NCI-H524 (cell line): ENCODE data around the gene KRTAP10-2.
A peak's percentile ranks its signal among the peaks of the same experiment; 100 is the strongest.

Source experiments
- DNase-seq, 2 experiments: peaks; one replicate each; lab custom pipeline; 2025; lab: John Stamatoyannopoulos, UW

The KRTAP10-2 gene

GRCh38 chr21:44539991-44540666, 11.2 kb downstream of the KRTAP10-2 start, which contains the start of gene KRTAP10-1:
Gene KRTAP10-1, minus strand, starts transcription at chr21:44540195. Its CDS starts 45 bp downstream, at chr21:44540150.
- no peak for DNase-seq

- DNase-seq, result no peak
Measured at GRCh38 chr21:44539046-44539445, 12.3 kb downstream of the KRTAP10-2 start.

- no peak for DNase-seq
Measured at GRCh38 chr21:44537930-44538911, 13.1 kb downstream of the KRTAP10-2 start.

- no peak for DNase-seq
Measured at GRCh38 chr21:44535963-44536362, 15.3 kb downstream of the KRTAP10-2 start.

DNA sequence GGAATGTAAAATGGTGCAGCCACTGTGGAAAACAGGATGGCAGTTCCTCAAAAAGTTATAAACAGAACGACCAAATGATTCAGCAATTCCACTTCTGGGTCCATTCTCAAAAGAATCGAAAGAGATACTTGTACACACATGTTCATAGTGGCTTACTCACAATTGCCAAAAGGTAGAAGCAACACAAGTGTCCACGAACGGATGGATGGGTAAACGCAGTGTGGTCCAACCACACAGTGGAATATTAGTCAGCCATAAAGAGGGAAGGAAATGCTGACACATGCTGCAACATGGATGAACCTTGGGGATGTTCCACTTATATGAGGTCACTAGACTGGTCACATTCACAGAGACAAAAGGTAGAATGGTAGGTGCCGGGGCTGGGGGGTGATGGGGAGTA, 16.6 kb downstream of the KRTAP10-2 start:
- no peak for DNase-seq

GRCh38 chr21:44533891-44534627, 17.2 kb downstream of the KRTAP10-2 start:
- no peak for DNase-seq

GRCh38 chr21:44533121-44533890, 18.0 kb downstream of the KRTAP10-2 start:
- no peak for DNase-seq

DNA sequence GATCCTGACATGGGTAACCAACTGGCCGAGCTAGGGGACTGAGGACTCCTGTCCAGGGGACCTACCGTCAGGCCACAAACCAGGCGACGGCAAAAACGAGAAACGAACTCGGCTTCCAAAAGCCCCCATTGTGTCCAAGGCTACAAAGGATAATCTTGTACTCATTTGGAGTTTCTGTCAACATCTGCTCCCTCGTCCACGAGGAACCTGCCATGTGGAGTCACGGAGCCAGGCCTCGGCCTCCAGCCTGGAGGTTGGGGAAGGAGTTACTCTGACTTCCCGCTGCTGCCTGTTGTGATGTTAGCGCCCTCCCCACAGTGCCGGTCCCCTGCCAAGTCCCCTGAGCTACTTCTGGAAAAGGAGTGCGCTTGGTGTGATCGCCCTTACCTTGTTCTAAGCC, 18.6 kb downstream of the KRTAP10-2 start:
- peak in 1 of 2 experiments; percentile 58 for DNase-seq

GRCh38 chr21:44531606-44532564, 19.4 kb downstream of the KRTAP10-2 start:
- DNase-seq, result peak; percentile 74 to 87

DNA sequence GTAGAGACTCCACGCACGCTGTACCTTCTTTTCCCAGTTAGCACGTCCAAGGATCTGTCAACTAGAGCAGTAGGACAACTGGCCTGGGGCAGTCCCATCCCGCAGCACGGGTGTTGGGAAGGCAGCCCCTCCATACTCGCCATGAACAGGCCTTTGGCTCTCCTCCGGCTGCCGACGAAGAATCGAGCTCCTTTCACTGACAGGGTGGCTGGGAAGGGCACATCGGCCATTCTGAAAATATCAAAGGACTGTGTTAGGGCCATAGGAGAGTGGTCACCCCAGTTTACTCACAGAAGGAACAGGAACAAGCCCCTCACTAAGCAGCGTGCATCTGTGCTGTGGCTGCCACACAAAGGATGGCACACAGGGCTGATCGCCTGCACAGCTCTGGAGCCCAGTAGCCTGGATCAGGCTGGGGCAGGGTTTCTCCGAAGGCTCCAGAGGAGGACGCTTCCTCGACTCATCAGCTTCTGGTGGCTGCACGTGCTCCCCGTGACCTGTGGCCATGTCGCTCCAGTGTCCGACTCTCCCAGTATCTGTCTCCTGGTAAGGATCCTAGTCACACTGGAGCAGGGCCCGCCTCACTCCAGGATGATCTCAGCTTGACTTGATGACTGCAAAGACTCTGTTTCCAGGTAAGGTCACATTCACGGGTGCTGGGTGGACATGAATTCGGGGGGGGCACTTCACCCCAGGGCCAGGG, 20.3 kb downstream of the KRTAP10-2 start:
- DNase-seq, result no peak

DNA sequence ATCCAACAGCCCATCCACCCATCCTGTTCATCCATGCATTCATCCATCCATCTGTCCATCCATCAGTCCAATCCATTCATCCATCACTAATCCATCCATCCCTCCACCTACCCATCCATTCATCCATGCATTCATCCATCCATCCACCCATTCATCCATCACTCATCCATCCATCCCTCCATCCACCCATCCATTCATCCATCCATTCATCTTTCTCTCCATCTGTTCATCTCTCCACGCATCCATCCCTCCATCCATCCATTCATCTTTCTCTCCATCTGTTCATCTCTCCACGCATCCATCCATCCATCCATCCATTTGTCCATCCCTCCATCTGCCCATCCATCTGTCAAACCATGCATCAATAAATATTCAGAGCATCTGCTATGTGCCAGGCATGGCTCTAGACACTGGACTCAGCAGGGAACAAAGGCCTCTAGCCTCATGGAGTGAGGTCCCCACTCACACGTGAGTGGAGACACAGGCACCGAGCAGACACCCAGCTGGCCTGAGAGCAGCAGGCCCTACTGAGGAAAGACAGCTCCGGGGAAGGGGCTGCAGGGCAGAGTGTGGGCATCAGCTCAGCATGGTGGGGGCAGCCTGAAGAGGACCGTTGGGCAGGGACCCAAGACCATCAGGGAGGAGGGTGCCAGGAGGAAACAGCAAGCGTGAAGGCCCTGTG, 20.9 kb downstream of the KRTAP10-2 start:
- DNase-seq, result peak in 1 of 2 experiments; percentile 71

DNA sequence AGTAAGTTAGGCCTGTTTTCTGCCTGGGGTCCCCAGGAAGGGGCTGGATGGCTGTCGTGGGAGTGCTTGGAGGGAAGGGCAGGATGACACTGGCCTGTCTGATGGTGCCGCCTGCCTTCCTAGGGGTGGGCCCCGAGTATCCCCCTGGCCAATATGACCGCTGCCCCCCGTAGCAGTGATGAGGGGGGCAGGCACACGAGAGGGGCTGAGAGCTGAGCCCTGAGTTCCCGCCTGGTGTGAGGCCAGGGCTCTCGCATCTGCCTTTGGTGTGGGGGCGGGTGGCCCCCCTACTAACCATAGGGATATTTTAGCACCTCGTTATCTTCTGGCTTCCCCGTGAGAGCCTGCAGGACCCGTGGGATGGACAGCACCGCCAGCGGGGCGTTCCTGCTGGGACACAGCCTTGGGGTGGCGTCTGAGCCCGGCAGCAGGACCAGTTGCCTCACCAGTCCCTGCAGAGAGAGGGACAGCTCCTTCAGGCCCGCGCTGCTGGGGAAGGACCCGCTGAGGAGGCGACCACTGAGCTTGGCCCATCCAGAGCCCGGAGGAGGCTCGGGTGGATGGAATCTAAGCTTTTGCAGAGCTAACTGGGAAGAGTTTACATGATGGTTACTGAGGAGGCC, 21.7 kb downstream of the KRTAP10-2 start:
- DNase-seq, result no peak

DNA sequence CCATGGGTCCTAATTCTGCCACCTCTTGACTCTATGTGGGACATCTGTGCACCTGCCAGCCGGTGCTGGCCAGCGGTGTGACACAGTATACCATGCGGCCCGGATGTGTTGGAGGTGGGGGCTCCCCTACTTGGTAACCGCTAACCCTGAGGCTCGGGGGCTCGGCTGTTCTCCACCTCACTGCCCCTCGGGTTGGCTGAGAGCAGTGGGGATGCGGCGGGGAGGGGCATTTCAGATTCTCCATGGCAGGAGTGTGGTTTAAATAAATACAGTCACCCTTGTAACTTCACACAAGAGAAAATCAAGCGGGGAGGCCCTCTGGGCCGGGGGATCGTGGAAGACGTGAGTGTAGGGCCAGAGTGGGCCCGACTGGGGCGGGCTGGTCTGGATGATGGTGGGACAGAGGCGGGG, 22.3 kb downstream of the KRTAP10-2 start:
- no peak for DNase-seq

DNA sequence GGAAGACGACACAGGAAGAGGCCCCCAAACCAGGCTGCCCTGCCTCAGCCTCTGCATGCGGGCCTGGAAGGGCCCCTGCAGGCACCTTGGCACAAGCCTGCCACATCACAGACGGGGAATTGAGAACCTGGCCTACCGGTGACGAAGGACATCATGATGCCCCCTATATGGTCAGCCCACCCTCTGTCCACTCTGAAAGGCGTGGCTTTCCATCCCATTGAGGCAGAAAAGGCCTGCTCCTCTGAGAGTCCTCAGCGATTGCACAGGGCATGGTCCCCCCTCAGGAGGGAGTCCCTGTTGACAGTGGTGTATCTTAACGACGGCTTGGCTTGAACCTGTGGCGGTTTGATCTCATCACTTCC, 22.7 kb downstream of the KRTAP10-2 start:
- DNase-seq, result no peak

- no peak for DNase-seq
Measured at GRCh38 chr21:44527983-44528633, 23.2 kb downstream of the KRTAP10-2 start.

GRCh38 chr21:44527156-44527982, 23.9 kb downstream of the KRTAP10-2 start:
- DNase-seq, result no peak
